NCI-H1436 (cell line): ENCODE measurements around the gene HMGB3.
"Not testable (repeated sequence)": the region's sequence is repeated elsewhere in the genome, so short reads cannot be mapped to it uniquely, and the experiment has no call there.

Source experiments
- DNase-seq: peaks from one replicate; lab custom pipeline; 2025; lab: John Stamatoyannopoulos, UW

The HMGB3 gene

GRCh38 chrX:150977411-150978162, 5.5 kb upstream of the HMGB3 start:
- DNase-seq = no peak

- no peak for DNase-seq
Observed at GRCh38 chrX:150980186-150980585, 2.9 kb upstream of the HMGB3 start.

- no peak for DNase-seq
Observed at GRCh38 chrX:150980711-150981110, 2.4 kb upstream of the HMGB3 start.

DNA sequence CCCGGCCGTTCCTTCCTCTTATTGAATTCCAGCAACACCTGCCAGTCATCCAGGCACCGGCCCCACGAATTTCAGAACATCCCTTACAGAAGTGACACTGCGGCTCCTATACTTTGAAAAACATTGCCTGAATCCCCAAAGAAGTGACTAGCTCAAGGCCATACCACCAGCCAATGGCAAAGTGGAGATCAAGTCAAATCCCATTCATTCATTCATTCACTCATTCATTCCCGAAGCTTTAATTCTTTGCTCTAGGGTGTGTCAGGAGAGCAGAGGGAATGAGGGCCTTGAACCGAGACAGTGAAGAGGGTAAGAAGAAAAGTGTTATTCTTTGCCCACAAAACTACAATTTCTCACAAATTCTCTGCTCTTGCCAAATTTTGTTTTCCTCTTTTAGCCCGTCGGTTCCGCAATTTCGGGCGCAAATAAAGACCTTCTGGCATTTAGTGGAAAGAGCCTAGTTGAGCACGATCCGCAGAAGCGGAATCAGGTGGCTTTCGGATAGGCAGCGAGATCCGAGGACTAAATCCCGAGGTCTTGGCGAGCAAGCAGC, 824 bp upstream of the HMGB3 start:
- no peak for DNase-seq

DNA sequence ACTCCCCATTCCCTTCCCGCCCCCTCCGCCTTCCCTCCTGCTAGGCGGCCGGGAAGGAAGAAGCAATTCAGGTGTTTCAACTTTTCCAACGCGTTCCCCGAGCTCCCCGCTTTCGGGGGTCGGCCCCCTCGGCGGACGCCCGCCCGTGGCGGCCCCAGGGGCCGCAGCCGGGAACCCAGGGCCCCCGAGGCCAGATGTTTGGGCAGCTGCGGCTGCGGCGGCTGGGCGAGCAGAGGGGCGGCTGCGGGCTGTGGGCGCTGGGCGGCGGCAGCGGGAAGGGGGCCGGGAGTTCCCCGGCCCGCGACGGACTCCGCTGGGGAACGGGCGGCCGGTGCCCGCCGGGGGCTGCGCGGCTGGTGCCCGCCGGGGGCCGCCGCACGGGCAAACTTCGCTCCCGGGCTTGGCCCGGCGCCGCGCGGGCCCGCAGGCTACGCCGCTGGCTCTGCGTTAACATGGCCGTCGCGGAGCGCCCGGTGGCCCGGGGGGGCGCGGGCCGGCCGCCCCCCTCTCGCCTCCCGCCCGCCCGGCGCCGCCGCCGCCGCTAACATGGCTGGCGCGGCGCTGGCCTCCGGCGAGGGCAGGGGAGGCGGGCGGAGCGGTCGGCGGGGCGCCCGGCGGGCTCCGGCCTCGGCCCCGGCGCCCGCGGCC, 510 bp downstream of the HMGB3 start:
- no peak for DNase-seq

GRCh38 chrX:150984169-150984824, 1.2 kb downstream of the HMGB3 start:
- no peak for DNase-seq

- not testable (repeated sequence) for DNase-seq
Observed at GRCh38 chrX:150987687-150988086, 4.6 kb downstream of the HMGB3 start.

- no peak for DNase-seq
Observed at GRCh38 chrX:150989420-150989819, 6.3 kb downstream of the HMGB3 start.

DNA sequence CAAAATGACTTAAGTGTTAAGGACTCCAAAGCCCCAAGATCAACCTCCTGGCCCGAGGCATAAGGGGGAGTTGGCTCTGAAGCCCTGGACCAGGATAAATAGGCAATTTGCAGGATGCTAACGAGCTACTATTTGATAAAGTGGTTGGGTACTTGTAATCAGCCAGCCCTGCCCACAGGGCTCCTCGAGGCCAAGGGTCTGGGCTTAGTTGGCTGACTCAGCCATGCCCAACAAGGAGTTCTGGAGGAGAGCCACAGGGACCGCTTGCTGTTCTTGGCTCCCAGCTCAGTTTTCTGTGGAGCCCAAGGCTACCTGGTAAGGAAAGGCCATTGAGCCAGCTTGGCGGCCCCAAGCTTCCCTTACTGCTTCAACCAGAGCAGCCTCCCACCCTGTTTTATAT, 7.8 kb downstream of the HMGB3 start:
- DNase-seq = no peak

- DNase-seq = no peak
Observed at GRCh38 chrX:151000861-151001331, 17.8 kb downstream of the HMGB3 start.

DNA sequence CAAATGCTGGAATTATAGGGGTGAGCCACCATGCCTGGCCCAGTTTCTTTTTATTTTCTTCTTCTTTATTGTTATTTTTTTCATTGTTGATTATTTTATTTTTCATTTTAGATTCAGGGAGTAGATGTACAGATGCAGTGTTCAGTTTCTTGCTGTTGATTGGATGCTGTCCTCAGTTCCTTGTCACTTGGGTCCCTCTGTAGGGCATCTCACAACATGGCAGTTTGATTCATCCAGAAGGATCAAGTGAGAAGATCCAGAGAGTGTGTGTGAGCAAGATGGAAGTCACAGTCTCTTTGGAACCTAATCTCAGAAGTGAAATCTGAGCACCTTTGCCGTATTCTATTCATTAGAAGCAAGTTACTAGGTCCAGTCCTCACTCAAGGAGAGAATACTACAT, 20.9 kb downstream of the HMGB3 start:
- no peak for DNase-seq

DNA sequence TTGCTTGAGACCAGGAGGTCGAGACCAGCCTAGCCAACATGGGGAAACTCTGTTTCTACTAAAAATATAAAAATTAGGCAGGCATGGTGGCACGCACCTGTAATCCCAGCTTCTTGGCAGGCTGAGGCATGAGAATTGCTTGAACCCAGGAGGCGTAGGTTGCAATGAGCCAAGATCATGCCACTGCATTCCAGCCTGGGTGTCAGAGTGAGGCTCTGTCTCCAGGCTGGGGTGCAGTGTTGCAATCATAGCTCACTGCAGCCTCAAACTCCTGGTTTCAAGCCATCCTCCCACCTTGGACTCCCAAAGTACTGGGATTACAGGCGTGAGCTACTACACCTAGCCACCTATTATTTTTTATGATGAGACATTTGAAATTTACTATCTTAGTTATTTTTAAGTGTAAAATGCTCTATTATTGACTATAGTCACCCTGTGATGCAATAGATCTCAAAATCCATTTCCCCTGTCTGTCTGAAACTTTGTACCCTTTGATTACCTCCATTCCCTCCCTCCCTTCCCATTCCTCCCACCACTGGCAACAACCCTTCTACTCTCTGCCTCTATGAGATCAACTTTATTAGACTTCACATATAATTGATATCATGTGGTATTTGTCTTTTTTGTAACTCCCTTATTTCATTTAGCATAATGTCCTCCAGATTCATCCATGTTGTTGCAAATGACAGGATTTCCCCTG, 23.4 kb downstream of the HMGB3 start:
- DNase-seq = no peak

- DNase-seq = no peak
Observed at GRCh38 chrX:151009582-151009981, 26.4 kb downstream of the HMGB3 start.

GRCh38 chrX:151013164-151013743, 30.1 kb downstream of the HMGB3 start:
- no peak for DNase-seq

DNA sequence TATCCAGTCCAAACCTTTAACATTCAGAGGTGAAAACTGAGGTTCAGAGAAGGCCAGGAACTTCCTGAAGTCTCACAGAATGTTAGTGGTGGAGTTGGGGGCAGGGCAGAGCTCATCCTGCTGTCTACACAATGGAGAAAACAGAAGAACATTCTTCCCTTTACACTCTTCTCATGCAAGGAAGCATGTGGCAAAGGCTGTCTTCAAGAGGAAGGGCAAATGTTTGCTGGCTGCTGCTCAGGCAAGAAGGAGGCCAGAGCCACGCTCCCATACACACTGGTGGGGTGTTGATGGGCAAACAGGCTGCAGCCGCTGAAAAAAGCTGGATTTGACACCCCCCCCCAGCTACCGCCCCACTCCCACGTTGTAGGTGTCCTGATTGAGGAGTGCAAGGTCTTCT, 32.5 kb downstream of the HMGB3 start:
- no peak for DNase-seq

GRCh38 chrX:151019856-151020255, 36.7 kb downstream of the HMGB3 start:
- DNase-seq = no peak

- DNase-seq = no peak
Observed at GRCh38 chrX:151030845-151031244, 47.7 kb downstream of the HMGB3 start.

- DNase-seq = no peak
Observed at GRCh38 chrX:151031391-151031975, 48.3 kb downstream of the HMGB3 start.

- DNase-seq = no peak
Observed at GRCh38 chrX:151039351-151039750, 56.2 kb downstream of the HMGB3 start.
